Inflammatory macrophage treated with lipopolysaccharide for 4 hours (primary cell): Measurements from ENCODE around the gene RMC1.
"Not testable (repeated sequence)": the region's sequence is repeated elsewhere in the genome, so short reads cannot be mapped to it uniquely, and the experiment has no call there.

Source experiments
- DNase-seq: peaks from one replicate; pipeline ENCODE4 v3.0.0-alpha.2; 2020

The RMC1 gene

DNA sequence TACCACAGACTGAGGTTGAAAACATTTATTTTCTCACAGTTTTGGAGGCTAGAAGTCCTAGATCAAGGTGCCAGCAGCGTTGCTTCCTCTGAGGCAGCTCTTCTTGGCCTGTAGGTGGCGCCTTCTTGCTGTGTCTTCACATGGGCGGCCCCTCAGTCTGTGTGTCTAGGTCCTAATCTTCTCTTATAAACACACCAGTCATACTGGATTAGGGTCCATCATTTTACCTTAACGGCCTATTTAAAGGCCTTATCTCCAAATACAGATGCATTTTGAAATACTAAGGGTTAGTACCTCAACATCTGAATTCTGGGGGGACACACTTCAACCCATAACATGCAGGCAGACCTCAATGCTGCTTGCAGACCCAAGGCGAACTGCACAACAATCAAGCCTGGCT lies 4.4 kb upstream of the RMC1 start:
- DNase-seq: peak; percentile 68

- peak; percentile 75 for DNase-seq
Observed at GRCh38 chr18:23499291-23499781, 4.0 kb upstream of the RMC1 start.

DNA sequence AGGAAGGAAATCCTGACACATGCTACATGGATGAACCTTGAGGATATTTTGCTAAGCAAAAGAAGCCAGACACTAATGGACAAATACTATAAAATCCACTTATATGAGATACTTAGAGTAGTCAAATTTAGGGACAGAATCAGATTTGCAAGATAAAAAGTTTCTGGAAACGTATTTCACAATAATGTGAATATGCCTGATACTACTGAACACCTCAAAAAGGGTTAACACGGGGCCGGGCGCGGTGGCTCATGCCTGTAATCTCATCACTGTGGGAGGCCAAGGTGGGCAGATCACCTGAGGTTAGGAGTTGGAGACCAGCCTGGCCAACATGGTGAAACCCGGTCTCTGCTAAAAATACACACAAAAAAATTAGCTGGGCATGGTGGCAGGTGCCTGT lies 1.7 kb upstream of the RMC1 start:
- no peak for DNase-seq

- no peak for DNase-seq
Observed at GRCh38 chr18:23502516-23503037, 734 bp upstream of the RMC1 start.

DNA sequence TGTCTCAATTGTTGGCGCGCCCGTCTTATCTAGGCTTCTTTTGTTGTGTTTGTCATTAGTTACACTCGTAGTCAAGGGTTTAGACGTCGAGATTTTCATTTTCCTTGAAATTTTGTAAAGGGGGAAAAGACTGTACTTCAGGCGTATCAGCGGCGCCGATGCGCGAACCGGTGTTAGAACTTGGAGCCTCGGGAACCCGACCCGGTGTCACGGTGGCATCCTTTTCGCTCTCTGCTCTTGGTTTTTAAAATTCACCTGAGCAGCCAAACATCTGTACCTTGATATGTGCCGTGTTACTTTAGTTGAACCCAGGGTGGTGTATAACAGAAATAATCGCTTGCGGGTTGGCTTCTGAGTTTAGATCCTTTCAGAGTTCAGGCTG lies 643 bp downstream of the RMC1 start:
- no peak for DNase-seq

- no peak for DNase-seq
Observed at GRCh38 chr18:23504720-23505119, 1.4 kb downstream of the RMC1 start.

GRCh38 chr18:23506393-23506792 lies 3.1 kb downstream of the RMC1 start:
- DNase-seq: no peak

- DNase-seq: not testable (repeated sequence)
Observed at GRCh38 chr18:23510923-23511322, 7.6 kb downstream of the RMC1 start.

DNA sequence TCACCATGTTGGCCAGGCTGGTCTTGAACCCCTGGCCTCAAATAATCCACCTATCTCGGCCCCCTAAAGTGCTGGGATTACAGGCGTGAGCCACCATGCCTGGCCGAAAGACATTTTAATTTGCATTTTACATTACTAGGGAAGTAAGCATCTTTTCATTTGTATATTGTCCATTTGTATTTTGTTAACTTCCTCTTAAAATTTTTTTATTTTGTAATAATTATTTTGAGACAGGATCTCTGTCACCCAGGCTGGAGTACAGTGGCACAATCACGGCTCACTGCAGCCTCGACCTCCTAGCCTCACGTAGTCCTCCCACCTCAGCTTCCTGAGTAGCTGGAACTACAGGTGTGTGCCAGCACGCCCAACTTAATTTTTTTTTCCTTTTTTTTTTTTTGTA lies 8.9 kb downstream of the RMC1 start:
- peak; percentile 57 for DNase-seq

DNA sequence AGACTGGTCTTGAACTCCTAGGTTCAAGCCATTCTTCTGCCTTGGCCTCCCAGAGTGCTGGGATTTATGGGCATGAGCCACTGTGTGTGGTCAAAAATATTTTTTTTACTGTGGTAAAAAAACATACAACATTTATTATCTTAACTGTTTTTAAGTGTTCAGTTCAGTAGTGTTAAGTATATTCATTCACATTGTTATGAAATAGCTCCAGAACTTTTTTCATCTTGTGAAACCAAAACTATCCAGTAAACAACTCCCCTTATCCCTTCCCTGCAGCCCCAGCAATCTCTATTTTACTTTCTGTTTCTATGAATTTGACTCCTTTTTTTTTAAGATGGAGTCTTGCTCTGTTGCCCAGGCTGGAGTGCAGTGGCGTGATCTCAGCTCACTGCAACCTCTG lies 9.3 kb downstream of the RMC1 start:
- peak; percentile 91 for DNase-seq

DNA sequence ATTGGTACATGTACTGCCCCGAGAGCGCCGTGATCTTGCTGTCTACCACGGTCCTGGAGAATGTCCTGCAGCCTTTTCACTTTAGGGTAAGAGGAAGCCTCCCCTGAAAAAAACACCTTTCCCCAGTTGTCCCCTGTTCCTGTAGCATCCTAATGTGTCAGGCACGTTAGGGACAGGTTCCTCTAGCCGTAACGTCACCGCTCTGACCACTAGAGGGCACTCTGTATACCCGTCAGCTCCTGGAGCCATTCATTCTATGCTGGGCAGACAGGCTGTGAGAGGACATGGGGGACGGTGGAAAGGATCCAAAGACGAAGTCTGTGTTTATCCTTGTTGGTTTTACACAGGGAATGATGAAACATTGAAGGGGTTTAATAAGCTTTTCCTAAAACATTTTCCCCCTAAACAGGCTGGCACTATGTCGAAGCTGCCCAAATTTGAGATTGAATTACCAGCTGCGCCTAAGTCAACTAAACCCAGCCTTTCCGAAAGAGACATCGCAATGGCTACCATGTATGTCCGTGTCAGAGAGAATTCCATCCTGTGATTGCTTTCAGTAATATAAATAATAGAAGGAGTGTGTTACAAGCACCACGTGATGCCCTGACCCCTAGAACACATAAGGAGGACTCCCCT lies 12.7 kb downstream of the RMC1 start:
- DNase-seq: peak; percentile 81

GRCh38 chr18:23519734-23520133 lies 16.4 kb downstream of the RMC1 start:
- DNase-seq: peak; percentile 75

DNA sequence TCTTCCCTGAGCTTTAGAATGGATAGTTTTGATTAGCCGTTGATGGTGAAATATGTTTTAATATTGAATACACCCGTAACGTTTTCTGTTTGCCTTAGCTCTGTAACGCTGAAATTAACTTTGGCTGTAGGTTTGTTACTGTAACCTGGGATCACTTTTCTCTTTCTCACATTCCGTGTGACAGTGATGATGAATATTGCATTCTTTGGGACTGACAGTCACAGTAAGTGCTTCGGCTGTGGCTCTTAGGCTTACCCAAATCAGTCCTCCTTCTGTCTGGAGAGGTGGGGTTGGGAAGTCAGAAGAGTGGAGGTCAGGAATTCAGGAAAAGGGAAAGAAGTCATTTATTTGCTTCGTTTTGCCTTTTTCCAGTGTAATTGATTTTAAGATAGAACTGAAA lies 18.0 kb downstream of the RMC1 start:
- no peak for DNase-seq

DNA sequence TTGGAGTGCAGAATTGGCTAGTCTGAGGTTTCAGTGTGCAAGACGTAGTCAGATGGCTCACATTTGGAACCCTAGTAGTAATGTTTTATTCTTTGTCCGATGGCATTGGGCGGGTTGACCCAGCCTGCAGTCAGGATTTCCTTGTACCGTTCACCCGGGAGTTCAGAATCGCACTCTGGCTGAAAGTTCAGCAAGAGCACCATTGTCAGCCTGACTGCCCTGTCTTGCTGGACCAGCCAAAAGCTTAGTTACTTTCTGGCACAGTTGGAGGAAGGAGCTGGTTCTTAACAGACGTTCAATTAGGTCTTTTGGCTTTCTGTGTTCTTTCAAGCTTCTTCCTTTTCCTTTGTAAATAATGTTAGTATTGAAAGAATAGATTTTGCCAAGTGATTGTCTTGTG lies 18.6 kb downstream of the RMC1 start:
- no peak for DNase-seq

GRCh38 chr18:23523429-23524212 lies 20.3 kb downstream of the RMC1 start:
- DNase-seq: peak; percentile 95

DNA sequence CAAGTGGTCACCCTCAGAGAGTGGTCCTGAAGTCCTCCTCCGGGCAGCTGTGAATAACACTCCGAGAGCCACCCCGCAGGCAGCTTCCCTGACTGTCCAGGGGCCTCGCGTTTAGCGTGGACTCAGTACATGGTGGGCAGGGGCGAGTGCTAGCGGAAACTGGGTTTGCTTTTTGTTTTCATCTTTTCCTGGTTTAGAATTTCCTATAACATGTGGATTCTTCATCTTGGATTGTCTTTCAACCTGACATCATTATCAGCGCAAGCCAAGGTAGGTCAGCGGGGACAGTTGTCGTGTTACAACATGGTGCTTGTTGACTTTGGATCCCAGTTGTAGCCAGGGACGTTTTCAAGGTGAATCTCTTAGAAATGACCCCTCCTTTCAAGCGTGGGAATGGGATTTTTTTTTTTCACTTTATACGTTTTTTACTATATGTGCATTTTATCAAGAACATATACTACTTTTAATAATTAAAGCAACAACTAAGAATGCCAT lies 20.9 kb downstream of the RMC1 start:
- DNase-seq: no peak

- no peak for DNase-seq
Observed at GRCh38 chr18:23526501-23527063, 23.3 kb downstream of the RMC1 start.

DNA sequence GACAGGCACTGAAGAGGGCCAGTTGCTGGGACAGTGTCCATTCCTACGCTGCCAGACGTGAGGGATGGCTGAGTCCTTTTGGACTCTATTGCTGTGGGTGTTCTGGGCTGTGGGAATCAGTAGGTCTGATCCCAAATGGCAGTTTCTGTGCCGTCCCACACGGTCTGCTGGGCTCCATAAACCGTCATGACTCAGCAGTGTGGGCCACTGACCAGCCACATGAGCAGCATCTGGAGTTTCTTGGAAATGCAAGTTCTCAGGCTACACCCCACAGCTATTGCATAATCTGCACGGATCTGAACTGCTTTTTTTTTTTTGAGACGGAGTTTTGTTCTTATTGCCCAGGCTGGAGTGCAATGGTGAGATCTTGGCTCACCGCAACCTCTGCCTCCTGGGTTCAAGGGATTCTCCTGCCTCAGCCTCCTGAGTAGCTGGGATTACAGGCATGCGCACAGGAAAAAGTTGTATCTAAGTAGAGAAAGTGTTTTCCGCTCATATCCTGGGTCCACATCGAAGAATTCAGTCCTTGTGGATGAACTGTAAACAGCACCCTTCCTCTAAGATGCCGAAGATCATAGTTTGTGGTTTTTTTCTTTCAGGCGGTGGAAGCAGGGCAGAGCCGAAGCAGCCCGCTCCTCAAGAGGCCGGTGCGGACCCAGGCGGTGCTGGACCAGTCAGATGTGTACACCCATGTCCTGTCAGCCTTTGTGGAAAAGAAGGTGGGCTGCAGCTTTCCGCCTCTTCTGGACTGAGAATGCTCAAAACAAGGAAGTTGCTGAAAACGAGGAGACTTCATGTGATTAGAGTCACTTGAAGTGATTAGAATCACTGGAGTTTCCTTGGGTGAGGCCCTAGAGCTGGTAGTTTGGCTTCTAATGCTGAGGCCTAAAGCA lies 25.5 kb downstream of the RMC1 start:
- DNase-seq: peak; percentile 98

- peak; percentile 73 for DNase-seq
Observed at GRCh38 chr18:23529604-23530003, 26.3 kb downstream of the RMC1 start.

- DNase-seq: peak; percentile 86
Observed at GRCh38 chr18:23530195-23530594, 26.9 kb downstream of the RMC1 start.

- DNase-seq: no peak
Observed at GRCh38 chr18:23531912-23532311, 28.6 kb downstream of the RMC1 start.

- DNase-seq: no peak
Observed at GRCh38 chr18:23532848-23533247, 29.5 kb downstream of the RMC1 start.

DNA sequence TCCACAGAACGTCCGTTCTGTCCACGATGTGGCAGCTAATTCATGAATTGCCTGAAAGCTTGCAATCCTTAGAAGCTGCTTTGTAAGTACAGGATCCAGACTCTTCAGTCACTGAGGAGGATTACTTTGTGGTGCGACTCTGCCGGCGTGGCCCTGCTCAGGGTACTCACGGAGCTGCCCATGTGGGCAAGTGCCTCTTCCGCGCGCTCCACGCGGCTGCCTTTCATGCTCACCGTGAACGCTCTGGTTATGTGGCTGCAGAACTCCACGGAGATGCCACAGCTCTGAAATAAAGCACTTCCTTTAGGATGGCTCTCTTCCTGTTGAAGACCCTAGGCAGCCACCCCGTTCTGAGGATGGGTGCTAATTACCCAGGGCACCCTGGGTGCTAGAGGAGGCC lies 31.0 kb downstream of the RMC1 start:
- DNase-seq: no peak
